Endothelial cell of umbilical vein (primary cell): ENCODE results near the gene FCN1. TPM values are rescaled to one million over a fixed set of nuclear protein-coding genes. Genes with fewer than 3 reads are reported as not detected.
"Not testable (repeated sequence)": the region's sequence is repeated elsewhere in the genome, so short reads cannot be mapped to it uniquely, and the experiment has no call there.

Experiments used
- BruUV-seq: library from RNA; stranded (reverse); fragments of 400-500 nt; replicated peaks from 2 replicates; lab custom pipeline; 2021; lab: Mats Ljungman, UMichigan
- CTCF ChIA-PET: fragments of 300-600, 350-600 bp; sonication (Branson Sonifier 250); formaldehyde crosslinking; loops from one replicate; lab custom pipeline; 2021; ENCODE audit warnings: antibody characterized with exemption, inconsistent platforms; lab: Charles Lee
- POLR2A ChIA-PET: fragments of 300-600, 350-600 bp; sonication (Branson Sonifier 250); formaldehyde crosslinking; loops from one replicate; lab custom pipeline; 2021; ENCODE audit warnings: antibody characterized with exemption, inconsistent platforms; lab: Charles Lee
- DNase-seq: peaks from one replicate; pipeline ENCODE4 v3.0.0-alpha.2; 2011; ENCODE audit warnings: low read depth, low spot score
- FAIRE-seq: peaks from 2 replicates; lab custom pipeline; 2011; peaks lifted over from hg19 to GRCh38; lab: Jason Lieb, UNC
- H2AFZ ChIP-seq: 2 replicates; pipeline ENCODE4 v1.6.0; 2012; ENCODE audit warnings: low read depth, low read length, control low read depth, inconsistent platforms
- H3K27ac ChIP-seq: 2 replicates; pipeline ENCODE4 v1.5.1; 2011; ENCODE audit warnings: low read depth, mild to moderate bottlenecking, control low read depth, low read length, moderate library complexity; ENCODE audit not compliant: insufficient read depth
- H3K27me3 ChIP-seq, 2 experiments: 2 replicates each; pipeline versions ENCODE4 v1.6.0 to v1.6.1; 2011; ENCODE audit warnings: low read length in 2 of 2, mixed read lengths in 1 of 2; ENCODE audit not compliant: control insufficient read depth in 2 of 2, insufficient read depth in 2 of 2
- H3K36me3 ChIP-seq, 2 experiments: 2 replicates in 1 of 2; 3 replicates in 1 of 2; pipeline ENCODE4 v1.5.1; 2011; ENCODE audit warnings: low read length in 2 of 2, mild to moderate bottlenecking in 1 of 2, moderate library complexity in 1 of 2; ENCODE audit not compliant: control insufficient read depth in 2 of 2, insufficient read depth in 2 of 2; ENCODE audit errors: extremely low read depth in 1 of 2
- H3K4me1 ChIP-seq: 3 replicates; pipeline ENCODE4 v1.5.1; 2011; ENCODE audit warnings: mild to moderate bottlenecking, low read length; ENCODE audit not compliant: control insufficient read depth, insufficient read depth; ENCODE audit errors: extremely low read depth
- H3K4me2 ChIP-seq: 2 replicates; pipeline ENCODE4 v1.6.1; 2011; ENCODE audit warnings: low read length, control low read depth, mixed read lengths; ENCODE audit not compliant: insufficient read depth
- H3K4me3 ChIP-seq, 3 experiments: fragments of 200-600 bp in 1 of 3; sonication (generic), shearing (Covaris generic) in 1 of 3; replicated peaks in 1 of 3; 2 replicates each; pipeline ENCODE4 v1.5.1; 2011 to 2016; ENCODE audit warnings: control low read depth in 3 of 3, low read length in 3 of 3, mild to moderate bottlenecking in 2 of 3, inconsistent platforms in 1 of 3, low read depth in 1 of 3, moderate library complexity in 1 of 3; ENCODE audit not compliant: insufficient read depth in 1 of 3
- H3K79me2 ChIP-seq: 2 replicates; pipeline ENCODE4 v1.6.0; 2012; ENCODE audit warnings: low read length, inconsistent platforms; ENCODE audit not compliant: control insufficient read depth, insufficient read depth
- H3K9ac ChIP-seq: replicated peaks from 2 replicates; pipeline ENCODE3; 2011; ENCODE audit warnings: low read length, control low read depth; ENCODE audit not compliant: insufficient read depth; ENCODE audit errors: extremely low read depth
- H3K9me1 ChIP-seq: replicated peaks from 3 replicates; pipeline ENCODE4 v1.6.0; 2011; ENCODE audit warnings: mild to moderate bottlenecking, low read length; ENCODE audit not compliant: control insufficient read depth, insufficient read depth; ENCODE audit errors: extremely low read depth
- H3K9me3 ChIP-seq: replicated peaks from 2 replicates; pipeline ENCODE4 v1.5.1; 2012; ENCODE audit warnings: low read length, inconsistent platforms; ENCODE audit not compliant: control insufficient read depth, insufficient read depth
- H4K20me1 ChIP-seq: replicated peaks from 2 replicates; pipeline ENCODE3; 2011; ENCODE audit warnings: mild to moderate bottlenecking, low read length; ENCODE audit not compliant: control insufficient read depth, insufficient read depth; ENCODE audit errors: extremely low read depth
- CTCF ChIP-seq, 2 donors: IDR thresholded peaks; 1 replicate in 1 of 2; 2 replicates in 1 of 2; pipeline ENCODE4 v1.5.1; 2011; ENCODE audit warnings: low read length in 2 of 2, mild to moderate bottlenecking in 2 of 2, moderate library complexity in 2 of 2, control low read depth in 1 of 2, inconsistent platforms in 1 of 2, low read depth in 1 of 2; ENCODE audit not compliant: insufficient read depth in 1 of 2; ENCODE audit errors: extremely low read depth in 1 of 2
- EZH2 ChIP-seq: IDR thresholded peaks from 2 replicates; pipeline ENCODE4 v1.6.1; 2012; ENCODE audit warnings: borderline replicate concordance, low read depth, mild to moderate bottlenecking, moderate library complexity, low read length, inconsistent platforms; ENCODE audit not compliant: severe bottlenecking
- FOS ChIP-seq: IDR thresholded peaks from 2 replicates; pipeline ENCODE4 v1.6.1; 2011; ENCODE audit warnings: mild to moderate bottlenecking, low read length, moderate library complexity, borderline replicate concordance; ENCODE audit not compliant: insufficient read depth
- GATA2 ChIP-seq: IDR thresholded peaks from 2 replicates; pipeline ENCODE4 v1.7.0; 2011; ENCODE audit warnings: low read depth, mild to moderate bottlenecking, moderate library complexity, mixed read lengths, low read length; ENCODE audit not compliant: insufficient read length, insufficient read depth
- JUN ChIP-seq: IDR thresholded peaks from 2 replicates; pipeline ENCODE4 v1.6.1; 2011; ENCODE audit warnings: borderline replicate concordance, low read depth; ENCODE audit not compliant: insufficient read length, insufficient read depth
- MYC ChIP-seq: IDR thresholded peaks from one replicate; pipeline ENCODE4 v1.6.1; 2011; ENCODE audit warnings: mild to moderate bottlenecking, low read depth, low read length
- POLR2A ChIP-seq: IDR thresholded peaks from 2 replicates; pipeline ENCODE4 v1.6.1; 2012; ENCODE audit warnings: low read depth, mild to moderate bottlenecking, control low read depth, low read length
- POLR2AphosphoS5 ChIP-seq: IDR thresholded peaks from 2 replicates; pipeline ENCODE4 v1.6.1; 2012; ENCODE audit warnings: low read depth, mild to moderate bottlenecking, control low read depth, low read length, moderate library complexity; ENCODE audit not compliant: insufficient read depth
- dilution Hi-C: fragments of 300-500 bp; cut with MboI; formaldehyde crosslinking; loops from one replicate; pipeline ENCODE4 v1.15.0; 2019; ENCODE audit warnings: low sequenced_read_pairs; ENCODE audit not compliant: extremely low pct_ligation_motif_present
- intact Hi-C: fragments of 100-400 bp; cut with micrococcal nuclease; formaldehyde crosslinking; loops from one replicate; pipeline ENCODE4 v1.10.0; 2022
- polyA plus RNA-seq, 4 experiments: library from polyadenylated mRNA; depleted of rRNA in 3 of 4; stranded (reverse) in 3 of 4; unstranded in 1 of 4; fragments of >200 nt; gene quantifications; 2 replicates each; pipeline versions ENCODE4 v1.2.1 to v1.2.3, GENCODE V29; 2011 to 2012; ENCODE audit warnings: missing spikeins in 1 of 4
- total RNA-seq: library from RNA; stranded (reverse); gene quantifications from 2 replicates; pipeline ENCODE4 v1.2.3, GENCODE V29; 2021
- TF ChIP-seq, protein P1 (sequence below): IDR thresholded peaks from 2 replicates; pipeline ENCODE4 v1.6.1; 2011; ENCODE audit not compliant: insufficient read depth, insufficient read length

The FCN1 gene
- total and polyA plus RNA-seq, 2 donors (not counting 3 experiments of a cell fraction or from before 2014, with no cell fraction given), result not detected

DNA sequence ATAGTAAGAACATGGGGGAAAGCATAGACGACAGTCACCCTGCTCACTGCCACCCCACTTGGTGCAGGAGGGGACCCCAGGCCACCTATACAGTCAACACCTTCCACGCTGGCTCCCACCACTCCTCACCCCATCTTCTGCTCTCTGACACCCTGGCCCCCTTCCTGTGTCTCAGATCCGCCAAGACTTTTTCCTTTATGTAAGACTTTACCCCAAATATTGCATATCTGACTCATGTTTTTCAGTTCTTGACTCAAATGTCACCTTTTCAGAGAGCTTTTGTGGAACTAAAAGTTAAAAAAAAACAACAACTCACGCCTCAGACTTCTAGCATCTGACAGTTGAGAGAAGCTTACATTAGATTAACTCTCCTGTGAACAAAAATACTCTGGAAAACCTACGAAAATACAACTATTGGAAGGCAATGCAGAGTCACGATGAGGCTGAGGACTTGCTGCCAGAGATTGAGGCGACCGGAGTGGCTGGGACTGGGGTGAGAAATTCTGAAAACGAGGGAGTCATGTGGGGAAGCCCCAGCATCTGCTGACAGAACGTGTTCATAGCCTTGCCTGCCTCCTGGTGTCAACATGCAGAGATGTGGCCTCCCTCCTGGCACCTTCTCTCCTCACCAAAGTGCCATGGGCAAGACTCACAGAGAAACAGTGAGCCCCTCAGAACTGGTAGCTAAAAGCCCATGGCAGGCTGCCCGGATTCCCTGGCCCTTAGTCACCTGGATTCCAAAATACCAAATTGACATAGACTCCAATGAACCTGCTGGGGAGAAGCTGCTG lies 59.5 kb downstream of the FCN1 start:
- no peak overlapping the region for H3K4me2 ChIP-seq
- no peaks in the 10 kb centered on the region for H3K79me2 ChIP-seq
- POLR2A ChIA-PET, result no interaction called here
- CTCF ChIA-PET, result no interaction called here
- no peaks in the 10 kb centered on the region for H4K20me1 ChIP-seq
- H3K27me3 ChIP-seq, result no peaks in the 10 kb centered on the region
- H3K4me1 ChIP-seq, result no peaks in the 10 kb centered on the region
- FAIRE-seq (no peak), DNase-seq (no peak)
- no peak overlapping the region for H2AFZ ChIP-seq
- no TSS peak for BruUV-seq
- no peak overlapping the region for H3K9ac ChIP-seq
- TF ChIP-seq CTCF (IDR thresholded peaks at IDR 0.05; ENCODE audit: extremely low read depth in 1 of 2, insufficient read depth in 1 of 2, low read depth in 1 of 2, low read length in 2 of 2) (no peak), POLR2AphosphoS5 (no peak), GATA2 (no peak), FOS (no peak), EZH2 (no peak), POLR2A (no peak), MYC (no peak), JUN (no peak)
- TF ChIP-seq, protein P1, sequence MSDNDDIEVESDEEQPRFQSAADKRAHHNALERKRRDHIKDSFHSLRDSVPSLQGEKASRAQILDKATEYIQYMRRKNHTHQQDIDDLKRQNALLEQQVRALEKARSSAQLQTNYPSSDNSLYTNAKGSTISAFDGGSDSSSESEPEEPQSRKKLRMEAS, result no peak
- intact Hi-C loops, result no loop called here
- H3K9me3 ChIP-seq, result no peaks in the 10 kb centered on the region
- dilution Hi-C loops, result no loop called here
- no peak overlapping the region for H3K4me3 ChIP-seq
- H3K36me3 ChIP-seq, result no peaks in the 10 kb centered on the region
- no peaks in the 10 kb centered on the region for H3K9me1 ChIP-seq
- H3K27ac ChIP-seq, result no peak overlapping the region

DNA sequence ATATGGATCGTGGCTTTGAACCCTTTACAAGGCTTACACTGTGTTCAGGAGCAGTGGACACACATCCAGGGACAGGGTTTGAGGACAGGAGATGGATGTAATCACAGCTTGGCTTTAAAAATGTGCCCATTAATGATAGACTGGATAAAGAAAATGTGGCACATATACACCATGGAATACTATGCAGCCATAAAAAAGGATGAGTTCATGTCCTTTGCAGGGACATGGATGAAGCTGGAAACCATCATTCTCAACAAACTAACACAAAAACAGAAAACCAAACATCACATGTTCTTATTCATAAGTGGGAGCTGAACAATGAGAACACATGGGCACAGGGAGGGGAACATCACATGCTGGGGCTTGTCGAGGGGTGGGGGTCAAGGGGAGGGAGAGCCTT lies 60.3 kb downstream of the FCN1 start:
- H3K27me3 ChIP-seq, H3K36me3 ChIP-seq, H3K4me2 ChIP-seq, CTCF ChIA-PET, BruUV-seq, FAIRE-seq, H3K9me1 ChIP-seq, H3K9me3 ChIP-seq, dilution Hi-C loops, H3K79me2 ChIP-seq, H3K27ac ChIP-seq, DNase-seq, H2AFZ ChIP-seq, intact Hi-C loops, H3K4me1 ChIP-seq, H3K4me3 ChIP-seq, POLR2A ChIA-PET, H4K20me1 ChIP-seq, H3K9ac ChIP-seq: not testable (repeated sequence)
